ENCODE measurements around the gene STIP1.

DNA sequence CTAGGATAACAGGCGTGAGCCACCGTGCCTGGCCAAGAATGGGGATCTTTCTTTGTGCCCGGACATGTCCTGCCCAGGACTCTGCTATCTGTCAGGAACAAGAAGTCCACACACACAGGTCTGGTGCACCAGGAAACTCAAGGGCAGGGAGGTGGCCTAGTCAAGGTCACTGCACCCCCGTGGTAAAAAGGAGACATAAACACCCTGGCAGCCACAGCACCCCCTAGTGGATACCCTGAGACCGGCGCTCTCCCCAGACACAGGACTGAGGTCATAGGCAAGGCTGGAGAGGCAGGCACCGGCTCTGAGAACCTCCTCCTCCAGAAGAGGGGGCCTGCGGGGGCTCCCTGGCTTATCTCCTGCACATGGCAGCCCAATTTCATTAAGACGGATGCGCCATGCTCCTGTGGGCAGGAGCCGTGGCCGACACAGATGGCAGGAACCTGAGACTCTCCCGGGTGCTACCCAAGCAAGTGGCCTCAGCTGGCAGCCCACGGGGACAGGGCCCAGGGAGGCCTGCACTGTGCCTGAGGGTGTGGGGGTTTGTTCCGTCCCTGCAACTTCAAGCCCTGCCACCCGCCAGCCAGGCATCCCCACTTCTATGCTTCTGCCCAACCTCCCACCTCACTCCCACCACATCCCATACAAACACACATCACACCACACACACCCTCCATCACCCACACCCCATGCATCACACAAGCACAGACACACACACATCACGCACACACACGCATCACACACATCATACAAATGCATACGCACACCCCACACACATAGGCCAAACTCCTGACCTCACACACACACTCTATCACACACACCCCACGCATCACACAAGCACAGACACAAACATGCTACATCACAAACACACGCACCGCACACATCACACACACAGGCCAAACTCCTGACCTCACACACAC lies 39.7 kb upstream of the STIP1 start:
- no peak for TF ChIP-seq ELF4 (CRISPR knock-in tag; IDR thresholded peaks at IDR 0.05)
- no peak for TF ChIP-seq ZNF253 (CRISPR knock-in tag; conservative IDR thresholded peaks at IDR 0.05)
